HG03342 (cell line): Measurements from ENCODE around the gene HSF4.

ENCODE experiments used
- ATAC-seq: cut with Tn5 transposase; IDR thresholded peaks from one replicate; pipeline ENCODE4 v1.9.1; 2021; ENCODE audit warnings: mild to moderate bottlenecking, moderate library complexity; ENCODE audit not compliant: unreplicated experiment

Gene HSF4

DNA sequence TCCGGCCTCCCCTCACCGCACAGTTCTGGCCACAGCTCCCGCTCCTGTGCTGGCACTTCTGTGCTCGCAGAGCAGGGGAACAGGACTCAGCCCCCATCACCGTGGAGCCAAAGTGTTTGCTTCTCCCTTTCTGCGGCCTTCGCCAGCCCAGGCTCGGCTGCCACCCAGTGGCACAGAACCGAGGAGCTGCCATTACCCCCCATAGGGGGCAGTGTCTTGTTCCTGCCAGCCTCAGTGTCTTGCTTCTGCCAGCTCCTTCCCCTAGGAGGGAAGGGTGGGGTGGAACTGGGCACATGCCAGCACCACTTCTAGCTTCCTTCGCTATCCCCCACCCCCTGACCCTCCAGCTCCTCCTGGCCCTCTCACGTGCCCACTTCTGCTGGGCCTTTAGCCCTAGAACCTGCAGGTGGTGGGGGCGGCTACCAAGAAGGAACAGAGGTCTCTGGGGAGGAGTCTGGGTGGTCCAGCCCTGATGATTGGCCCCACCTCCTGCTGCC is 33.7 kb downstream of the HSF4 start:
- no peak for ATAC-seq

- ATAC-seq: no peak
Measured at GRCh38 chr16:67199011-67199807, 34.7 kb downstream of the HSF4 start, which contains the start of gene ELMO3. Gene ELMO3, plus strand, starts transcription at chr16:67199131. Its CDS starts 196 bp downstream, at chr16:67199327.

DNA sequence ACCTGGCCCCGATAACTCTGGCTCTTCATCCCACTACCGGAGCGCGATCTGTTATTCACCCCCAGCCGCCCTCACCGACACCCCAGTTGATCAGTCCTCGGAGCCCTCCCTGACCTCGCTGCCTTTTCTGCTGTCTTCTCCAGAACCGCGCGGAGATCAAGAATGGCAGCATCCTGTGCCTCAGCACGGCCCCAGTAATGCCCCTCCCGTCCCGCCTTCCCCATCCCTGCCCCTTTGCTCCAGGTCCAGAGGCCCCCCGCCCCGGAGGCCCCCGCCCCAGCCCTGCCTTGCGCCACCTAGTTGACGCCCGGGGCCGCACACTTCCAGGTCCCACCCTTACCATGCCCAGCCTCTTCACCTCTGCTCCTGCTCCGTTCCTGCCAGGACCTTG is 35.3 kb downstream of the HSF4 start:
- no peak for ATAC-seq

DNA sequence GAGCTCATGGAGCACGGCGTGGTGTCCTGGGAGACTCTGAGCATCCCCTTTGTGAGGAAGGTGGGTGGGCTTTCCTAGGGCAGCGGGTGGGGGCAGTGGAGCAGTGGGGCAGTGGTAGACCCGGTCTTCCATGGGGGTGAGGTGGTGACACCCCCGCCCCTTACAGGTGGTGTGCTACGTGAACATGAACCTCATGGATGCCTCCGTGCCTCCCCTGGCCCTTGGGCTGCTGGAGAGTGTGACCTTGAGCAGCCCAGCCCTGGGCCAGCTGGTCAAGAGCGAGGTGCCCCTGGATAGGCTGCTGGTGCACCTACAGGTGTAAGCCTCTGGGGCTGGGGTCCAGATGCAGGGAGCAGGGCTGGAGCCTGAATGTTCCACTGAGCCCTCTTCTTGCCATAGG is 35.9 kb downstream of the HSF4 start:
- ATAC-seq: no peak

GRCh38 chr16:67201411-67202345 is 37.1 kb downstream of the HSF4 start:
- no peak for ATAC-seq

DNA sequence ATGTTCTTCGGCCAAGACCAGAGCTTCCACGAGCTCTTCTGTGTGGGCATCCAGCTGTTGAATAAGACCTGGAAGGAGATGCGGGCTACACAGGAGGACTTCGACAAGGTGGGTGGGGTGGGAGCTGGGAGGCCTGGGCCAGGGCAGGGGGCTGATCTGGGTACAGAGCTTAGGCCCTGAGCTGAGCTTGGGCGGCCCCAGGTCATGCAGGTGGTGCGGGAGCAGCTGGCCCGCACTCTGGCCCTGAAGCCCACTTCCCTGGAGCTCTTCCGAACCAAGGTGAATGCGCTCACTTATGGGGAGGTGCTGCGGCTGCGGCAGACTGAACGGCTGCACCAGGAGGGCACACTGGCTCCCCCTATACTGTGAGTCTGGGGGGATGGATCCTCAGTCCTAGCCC is 37.9 kb downstream of the HSF4 start:
- ATAC-seq: no peak

DNA sequence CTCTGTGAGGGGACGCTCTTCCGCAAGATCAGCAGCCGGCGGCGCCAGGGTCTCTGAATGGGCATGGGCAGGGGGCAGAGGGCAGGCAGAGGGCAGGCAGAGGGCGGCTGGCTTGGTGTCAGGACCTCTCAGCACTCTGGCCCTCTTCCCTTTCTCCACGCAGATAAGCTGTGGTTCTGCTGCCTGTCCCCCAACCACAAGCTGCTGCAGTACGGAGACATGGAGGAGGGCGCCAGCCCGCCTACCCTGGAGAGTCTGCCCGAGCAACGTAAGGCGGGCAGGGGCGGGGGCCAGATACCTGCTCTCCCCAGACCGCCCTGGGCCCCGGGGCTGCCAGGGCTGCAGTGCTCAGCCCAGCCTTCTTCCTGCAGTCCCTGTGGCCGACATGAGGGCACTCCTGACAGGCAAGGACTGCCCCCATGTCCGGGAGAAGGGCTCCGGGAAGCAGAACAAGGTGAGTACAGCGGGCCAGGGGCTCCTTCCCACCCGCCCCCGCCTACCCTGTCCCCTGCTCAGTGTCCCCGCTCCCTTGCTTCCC is 38.5 kb downstream of the HSF4 start:
- ATAC-seq: no peak

GRCh38 chr16:67204076-67204475 is 39.5 kb downstream of the HSF4 start:
- no peak for ATAC-seq

DNA sequence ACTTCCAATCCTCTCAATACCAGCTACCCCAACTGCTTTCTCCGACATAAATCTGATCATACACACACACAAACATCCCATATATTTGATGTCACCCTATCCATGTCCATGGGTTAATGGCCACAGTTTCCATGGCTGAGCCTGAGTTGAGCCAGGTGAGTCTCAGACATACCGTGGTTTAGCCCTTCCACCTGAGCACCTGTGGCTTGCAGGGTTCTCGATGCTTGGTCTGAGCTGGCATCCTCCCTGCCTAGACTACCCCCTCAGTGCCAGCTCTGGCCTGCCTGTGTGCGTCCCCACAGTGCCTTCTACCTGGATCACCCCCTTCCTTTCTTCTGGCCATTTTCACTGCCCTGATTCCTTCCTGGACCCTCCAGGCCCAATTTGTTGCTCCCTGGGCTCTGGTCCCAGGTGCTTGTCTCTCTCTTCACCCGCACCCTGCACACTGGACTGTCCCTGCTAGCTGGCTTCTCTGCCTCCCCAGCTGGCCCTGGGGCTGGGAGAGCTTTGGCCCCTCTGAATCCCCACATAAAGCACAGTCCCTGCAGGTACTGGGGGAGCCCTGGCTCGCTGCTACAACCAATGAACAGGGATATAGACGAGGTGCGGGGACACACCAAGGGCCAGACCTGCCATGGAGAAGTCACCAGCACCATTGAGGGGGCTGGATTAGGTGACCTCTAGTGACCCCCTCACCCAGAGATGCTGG is 41.7 kb downstream of the HSF4 start:
- no peak for ATAC-seq

DNA sequence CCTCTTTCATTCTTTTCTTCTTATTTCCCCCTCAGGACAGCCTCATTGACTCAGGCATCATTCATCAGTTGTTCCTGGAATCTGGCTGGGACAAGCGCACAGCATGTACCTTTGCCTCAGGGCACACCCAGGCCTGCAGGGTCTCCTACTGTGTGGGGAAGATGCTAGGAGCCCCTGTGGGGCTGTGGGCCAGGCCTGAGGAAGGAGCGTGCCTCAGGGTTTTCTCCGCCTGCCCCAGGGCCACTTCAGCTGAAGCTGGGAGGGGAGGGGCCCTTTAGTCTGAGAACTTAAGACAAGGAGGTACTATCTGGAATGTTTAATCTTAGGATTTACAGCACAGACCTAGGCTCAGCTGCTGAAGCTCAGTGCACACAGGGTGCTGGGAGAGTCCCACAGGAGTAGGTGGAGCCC is 42.3 kb downstream of the HSF4 start:
- no peak for ATAC-seq

- no peak for ATAC-seq
Measured at GRCh38 chr16:67207249-67208091, 42.9 kb downstream of the HSF4 start.

- no peak for ATAC-seq
Measured at GRCh38 chr16:67208154-67208896, 43.8 kb downstream of the HSF4 start.

- no peak for ATAC-seq
Measured at GRCh38 chr16:67209565-67209964, 45.0 kb downstream of the HSF4 start.

- ATAC-seq: no peak
Measured at GRCh38 chr16:67210069-67210937, 45.8 kb downstream of the HSF4 start.

- no peak for ATAC-seq
Measured at GRCh38 chr16:67211674-67212073, 47.1 kb downstream of the HSF4 start.

DNA sequence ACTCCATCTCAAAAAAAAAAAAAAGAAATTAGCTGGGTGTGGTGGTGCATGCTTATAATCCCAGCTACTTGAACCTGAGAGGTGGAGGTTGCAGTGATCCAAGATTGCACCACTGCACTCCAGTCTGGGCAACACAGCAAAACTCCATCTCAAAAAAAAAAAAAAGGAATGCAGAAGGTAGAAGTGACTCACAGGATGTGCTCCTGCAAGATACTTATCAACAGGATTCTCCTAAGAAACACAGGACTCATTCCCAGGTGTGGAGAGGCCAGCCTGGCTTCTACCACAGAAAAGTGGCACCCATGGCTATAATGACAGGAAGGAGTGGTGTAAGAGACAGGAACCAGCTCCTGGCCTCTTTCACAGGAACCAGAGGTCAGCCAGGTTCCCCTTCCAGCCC is 48.2 kb downstream of the HSF4 start:
- ATAC-seq: no peak

DNA sequence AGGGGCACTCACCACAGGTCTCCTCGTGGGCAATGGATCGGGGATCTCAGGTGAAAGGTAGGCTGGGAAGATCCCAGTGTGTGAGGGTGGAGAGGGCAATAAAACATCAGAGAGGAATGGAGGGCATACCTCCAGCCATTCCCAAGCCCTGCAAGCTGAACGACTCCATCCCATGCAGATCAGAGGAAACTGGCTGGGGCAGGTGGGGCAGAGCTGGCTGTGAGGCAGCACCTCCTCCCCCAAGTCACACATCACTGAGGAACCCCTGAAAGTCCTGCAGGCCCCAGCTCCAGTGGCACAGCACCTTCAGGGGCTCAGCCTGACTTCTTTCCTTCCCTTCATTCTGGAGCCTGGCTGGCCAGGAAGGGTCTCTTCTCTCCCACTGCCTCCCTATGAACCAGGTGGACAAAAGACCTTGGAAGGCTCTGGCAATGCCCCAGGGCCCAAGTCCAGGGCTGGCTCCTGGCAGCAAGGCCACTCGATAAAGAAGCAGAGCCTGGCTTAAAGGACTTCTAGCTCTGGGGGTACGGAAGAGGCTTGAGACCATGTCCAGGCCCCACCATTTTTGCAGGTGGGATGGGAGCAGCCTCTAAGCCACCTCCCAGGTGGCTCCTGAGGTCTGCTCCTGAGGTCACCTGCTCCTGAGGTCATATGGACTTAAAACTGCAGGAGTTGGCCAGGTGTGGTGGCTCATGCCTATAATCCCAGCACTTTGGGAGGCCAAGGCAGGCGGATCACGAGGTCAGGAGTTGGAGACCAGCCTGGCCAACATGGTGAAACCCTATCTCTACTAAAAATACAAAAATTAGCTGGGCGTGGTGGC is 48.9 kb downstream of the HSF4 start:
- no peak for ATAC-seq
